ENCODE data around the gene SLC25A21. TPM values are rescaled to one million over a fixed set of nuclear protein-coding genes. Genes with fewer than 3 reads are reported as not detected.

The SLC25A21 gene
- total RNA-seq, 1 experiment from 2014 or later: 2.1 TPM

GRCh38 chr14:36925094-36925493, 247.3 kb downstream of the SLC25A21 start:
- intact Hi-C loops (cut with micrococcal nuclease; ENCODE audit: unreplicated experiment): no loop called here
- DNase-seq (ENCODE audit: low read depth, low spot score) (no peak), ATAC-seq (no peak)
- no TSS peak for BruUV-seq (replicated peaks)
- in situ Hi-C loops (cut with HindIII; ENCODE audit: low pct_unique_long_range_greater_than_20kb, low sequenced_read_pairs): no loop called here
- TF ChIP-seq SIN3A (IDR thresholded peaks at IDR 0.05; ENCODE audit: borderline replicate concordance, insufficient read depth, low read depth, low read length) (no peak), CTCF (IDR thresholded peaks at IDR 0.05) (no peak), REST (IDR thresholded peaks at IDR 0.05; ENCODE audit: insufficient read depth in 1 of 2, low read depth in 2 of 2, low read length in 1 of 2) (no peak), TCF7L2 (IDR thresholded peaks at IDR 0.05; ENCODE audit: low read depth, low read length) (no peak), POLR2AphosphoS5 (IDR thresholded peaks at IDR 0.05; ENCODE audit: low read depth, low read length) (no peak)
- Histone ChIP-seq H3K27me3 (ENCODE audit: control insufficient read depth, insufficient read depth, low read length) (no peaks in the 10 kb centered on the region; the same call in 1 of the 2 replicates), H3K9me3 (ENCODE audit: control insufficient read depth, insufficient read depth, low read depth, low read length) (no peaks in the 10 kb centered on the region), H3K27ac (ENCODE audit: low read length) (no peak overlapping the region), H3K36me3 (ENCODE audit: control insufficient read depth, insufficient read depth, low read length) (no peaks in the 10 kb centered on the region), H3K4me1 (ENCODE audit: control insufficient read depth, insufficient read depth, low read length) (no peaks in the 10 kb centered on the region), H3K4me3 (ENCODE audit: low read depth in 2 of 2, low read length in 2 of 2) (no peak overlapping the region)
- POLR2A ChIA-PET: no interaction called here
- CTCF ChIA-PET: no interaction called here

- BruUV-seq (replicated peaks): no TSS peak
- CTCF ChIA-PET: no interaction called here
Observed at GRCh38 chr14:36916668-36917067, 255.7 kb downstream of the SLC25A21 start.

More at GRCh38 chr14:36916668-36917067, 255.7 kb downstream of the SLC25A21 start:
- in situ Hi-C loops (cut with HindIII; ENCODE audit: low pct_unique_long_range_greater_than_20kb, low sequenced_read_pairs): no loop called here
- Histone ChIP-seq H3K27ac (ENCODE audit: low read length) (no peak overlapping the region), H3K9me3 (ENCODE audit: control insufficient read depth, insufficient read depth, low read depth, low read length) (no peaks in the 10 kb centered on the region), H3K36me3 (ENCODE audit: control insufficient read depth, insufficient read depth, low read length) (no peaks in the 10 kb centered on the region), H3K27me3 (ENCODE audit: control insufficient read depth, insufficient read depth, low read length) (no peaks in the 10 kb centered on the region), H3K4me1 (ENCODE audit: control insufficient read depth, insufficient read depth, low read length) (no peaks in the 10 kb centered on the region), H3K4me3 (ENCODE audit: low read depth in 2 of 2, low read length in 2 of 2) (no peak overlapping the region)
- intact Hi-C loops (cut with micrococcal nuclease; ENCODE audit: unreplicated experiment): no loop called here
- no peak for DNase-seq (ENCODE audit: low read depth, low spot score)
- TF ChIP-seq REST (IDR thresholded peaks at IDR 0.05; ENCODE audit: insufficient read depth in 1 of 2, low read depth in 2 of 2, low read length in 1 of 2): no peak
- TF ChIP-seq TCF7L2 (IDR thresholded peaks at IDR 0.05; ENCODE audit: low read depth, low read length): no peak
- no peak for TF ChIP-seq SIN3A (IDR thresholded peaks at IDR 0.05; ENCODE audit: borderline replicate concordance, insufficient read depth, low read depth, low read length)
- TF ChIP-seq CTCF (IDR thresholded peaks at IDR 0.05): no peak
- no peak for TF ChIP-seq POLR2AphosphoS5 (IDR thresholded peaks at IDR 0.05; ENCODE audit: low read depth, low read length)
- no peak for ATAC-seq
- POLR2A ChIA-PET: no interaction called here
